IPS-18c (cell line): Measurements from ENCODE around the gene CSHL1.
"Not testable (repeated sequence)": the region's sequence is repeated elsewhere in the genome, so short reads cannot be mapped to it uniquely, and the experiment has no call there.

Experiments
- H3K4me3 ChIP-seq: 2 replicates; pipeline ENCODE4 v1.7.0; 2013; ENCODE audit warnings: low read depth, mild to moderate bottlenecking, low read length, moderate library complexity; ENCODE audit not compliant: insufficient read depth
- H3K9me3 ChIP-seq: one replicate; pipeline ENCODE4 v1.6.1; 2013; ENCODE audit warnings: mild to moderate bottlenecking, low read length, moderate library complexity; ENCODE audit not compliant: control insufficient read depth, insufficient read depth

CSHL1 gene

DNA sequence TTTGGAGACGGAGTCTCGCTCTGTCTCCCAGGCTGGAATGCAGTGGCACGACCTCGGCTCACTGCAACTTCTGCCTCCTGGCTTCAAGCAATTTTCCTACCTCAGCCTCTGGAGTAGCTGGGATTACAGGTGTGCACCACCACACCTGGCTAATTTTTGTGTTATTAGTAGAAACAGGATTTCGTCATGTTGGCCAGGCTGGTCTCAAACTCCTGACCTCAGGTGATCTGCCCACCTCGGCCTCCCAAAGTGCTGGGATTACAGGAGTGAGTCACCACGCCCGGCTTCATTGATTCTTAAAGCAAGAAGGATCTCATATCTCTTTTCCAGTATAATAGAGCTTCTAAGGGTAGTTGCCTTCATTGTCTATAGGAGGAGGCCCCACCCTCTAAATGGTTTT is 6.3 kb downstream of the CSHL1 start:
- not testable (repeated sequence) for H3K4me3 ChIP-seq

DNA sequence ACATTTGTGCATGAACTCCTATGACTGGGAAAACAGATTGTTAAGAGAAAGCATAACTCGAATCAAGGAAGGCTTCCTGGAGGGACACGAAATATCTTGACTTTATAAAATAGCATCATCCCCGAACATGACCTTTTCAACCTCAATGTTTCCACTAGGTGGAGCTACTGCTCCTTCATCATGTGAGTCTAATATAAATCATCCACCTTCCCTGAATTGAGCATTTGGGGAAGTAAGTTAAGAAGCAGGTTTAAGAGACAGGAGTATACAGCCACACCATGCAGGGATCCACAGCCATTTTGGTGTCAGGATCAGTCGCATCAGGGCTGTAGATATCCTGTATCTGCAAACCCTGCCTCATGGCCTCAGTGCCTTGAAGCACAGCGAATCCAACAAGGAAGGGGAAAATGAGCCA is 7.3 kb downstream of the CSHL1 start:
- not testable (repeated sequence) for H3K4me3 ChIP-seq, H3K9me3 ChIP-seq

More for the DNA sequence above, 6.3 kb downstream of the CSHL1 start:
- not testable (repeated sequence) for H3K9me3 ChIP-seq

DNA sequence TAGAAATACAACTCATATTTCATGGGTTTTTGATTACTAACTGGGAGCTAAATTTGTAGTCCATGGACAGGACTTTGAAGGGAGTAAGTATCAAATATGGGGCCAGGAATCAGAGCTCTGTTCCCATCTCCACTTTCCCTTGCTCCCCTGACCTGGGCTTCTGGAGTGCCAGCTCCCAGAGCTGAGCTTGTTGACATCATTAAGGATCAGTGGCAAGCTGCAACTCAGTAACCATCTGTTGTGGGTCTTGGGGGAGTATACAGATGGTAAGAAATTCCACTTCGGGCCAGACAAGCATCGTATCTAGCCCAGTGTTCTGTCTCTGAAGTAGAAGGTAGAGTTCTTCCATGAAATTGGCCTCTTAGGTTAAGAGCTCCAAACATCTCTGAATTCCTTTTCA is 9.1 kb downstream of the CSHL1 start:
- H3K4me3 ChIP-seq, H3K9me3 ChIP-seq: not testable (repeated sequence)

DNA sequence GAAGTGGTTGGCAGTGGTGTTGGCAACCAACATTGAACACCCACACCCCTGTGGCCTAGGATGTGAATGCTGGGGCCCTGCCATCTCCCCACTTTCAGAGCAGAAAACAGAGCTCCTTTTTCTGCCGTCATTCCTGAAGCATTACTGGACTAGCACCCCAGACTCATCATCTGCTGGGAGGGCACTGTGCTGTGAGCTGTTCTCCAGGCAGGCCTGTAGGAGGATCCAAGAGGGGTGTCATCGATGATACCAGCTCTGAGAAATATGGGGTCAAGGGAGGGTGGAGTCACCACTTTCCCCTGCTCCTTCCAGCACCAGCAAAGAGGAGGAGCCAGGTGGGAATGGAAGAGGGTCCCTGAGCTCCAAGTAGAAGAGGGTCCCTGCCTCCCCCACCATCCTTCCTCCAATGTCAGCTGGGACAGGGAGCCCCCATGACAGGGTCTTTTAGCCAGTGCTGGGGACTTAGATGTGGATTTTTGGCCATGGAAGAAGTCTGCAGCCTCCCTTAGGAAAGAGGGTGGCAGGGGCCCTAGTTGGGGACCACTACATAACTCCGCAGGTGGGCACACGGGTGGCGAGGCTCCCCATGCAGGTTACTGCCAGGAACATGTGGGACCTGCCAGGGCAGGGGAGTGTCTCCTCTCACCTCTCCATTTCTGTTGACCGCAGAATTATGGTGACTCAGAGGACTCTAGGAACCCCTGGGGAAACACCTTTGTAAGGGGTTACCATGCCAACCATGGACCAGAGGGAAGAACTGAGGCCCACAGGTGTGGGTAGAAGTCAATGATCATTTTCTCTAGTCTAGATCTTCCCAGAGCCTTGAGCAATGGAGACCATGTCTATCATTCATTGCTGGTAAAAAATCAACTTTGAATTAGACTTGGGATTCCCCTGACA is 11.9 kb downstream of the CSHL1 start:
- H3K9me3 ChIP-seq, H3K4me3 ChIP-seq: not testable (repeated sequence)

DNA sequence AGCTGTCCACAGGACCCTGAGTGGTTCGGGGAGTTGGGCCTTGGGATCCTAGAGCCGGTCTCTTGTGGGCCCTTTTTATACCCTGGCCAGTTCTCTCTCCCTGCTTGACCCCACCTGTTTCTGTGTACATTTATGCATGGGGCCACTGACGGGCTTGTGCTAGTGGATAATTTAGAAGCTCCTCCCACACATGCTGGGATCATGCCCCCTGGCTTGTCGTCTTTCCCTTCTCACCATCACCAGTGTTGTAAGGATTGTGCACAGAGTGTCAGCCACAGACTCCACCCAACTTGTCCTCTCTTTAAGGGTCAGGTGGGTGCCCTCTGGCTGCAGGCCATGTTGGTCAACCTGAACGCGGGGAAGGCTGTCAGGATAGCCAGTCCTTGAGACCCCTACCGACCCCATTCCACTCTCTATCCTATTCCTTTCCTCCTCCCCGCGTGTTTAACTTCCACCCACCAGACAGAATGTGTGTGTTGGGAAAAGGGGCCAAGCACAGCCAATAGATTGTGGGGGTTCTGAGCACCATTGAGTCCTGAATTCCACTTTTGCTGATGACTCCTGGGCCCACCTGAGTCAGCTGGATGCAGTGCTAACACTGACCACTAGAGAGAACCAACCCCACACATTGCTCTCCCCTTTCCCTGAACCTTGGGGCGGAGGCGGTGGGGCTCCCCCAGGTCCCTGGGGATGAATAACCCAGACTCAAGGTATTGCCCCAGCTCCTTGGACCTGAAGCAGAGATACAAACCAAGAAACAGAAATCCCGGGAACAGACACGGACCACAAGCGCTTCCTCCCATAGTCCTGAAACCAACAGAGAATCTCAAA is 14.3 kb downstream of the CSHL1 start, which contains the start of gene CSH1:
Gene CSH1, minus strand, starts transcription at position 51 of the 831 bp plus-strand sequence. CDS start 63 bp downstream, outside the sequence.
- not testable (repeated sequence) for H3K4me3 ChIP-seq, H3K9me3 ChIP-seq

DNA sequence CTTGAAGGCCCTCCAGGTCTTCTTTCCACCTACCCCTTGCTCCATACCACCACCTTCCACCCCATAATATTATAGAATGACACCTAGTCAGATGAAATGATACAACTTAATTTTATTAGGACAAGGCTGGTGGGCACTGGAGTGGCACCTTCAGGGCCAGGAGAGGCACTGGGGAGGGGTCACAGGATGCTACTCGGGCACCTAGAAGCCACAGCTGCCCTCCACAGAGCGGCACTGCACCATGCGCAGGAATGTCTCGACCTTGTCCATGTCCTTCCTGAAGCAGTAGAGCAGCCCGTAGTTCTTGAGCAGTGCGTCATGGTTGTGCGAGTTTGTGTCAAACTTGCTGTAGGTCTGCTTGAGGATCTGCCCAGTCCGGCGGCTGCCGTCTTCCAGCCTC is 16.2 kb downstream of the CSHL1 start:
- H3K9me3 ChIP-seq, H3K4me3 ChIP-seq: not testable (repeated sequence)

DNA sequence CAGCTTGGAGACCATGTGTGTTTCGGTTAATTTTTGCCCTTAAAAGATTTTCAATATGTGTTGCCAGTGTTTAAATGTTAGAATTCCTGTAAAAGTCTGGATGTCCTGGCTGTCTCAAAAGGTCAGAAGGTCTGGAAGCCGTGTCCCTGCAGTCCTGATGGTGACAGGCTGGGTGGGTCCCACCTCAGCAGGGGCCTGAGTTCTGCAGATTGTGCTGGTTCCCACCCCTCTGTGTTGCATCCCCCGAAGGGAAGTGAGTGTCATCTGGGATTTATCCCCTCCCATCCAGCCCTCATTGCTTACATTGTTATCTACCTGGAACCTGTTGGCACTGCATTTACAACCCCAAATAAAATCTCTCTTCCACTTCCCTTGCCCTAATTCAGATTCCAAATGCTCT is 17.0 kb downstream of the CSHL1 start:
- H3K9me3 ChIP-seq, H3K4me3 ChIP-seq: not testable (repeated sequence)

DNA sequence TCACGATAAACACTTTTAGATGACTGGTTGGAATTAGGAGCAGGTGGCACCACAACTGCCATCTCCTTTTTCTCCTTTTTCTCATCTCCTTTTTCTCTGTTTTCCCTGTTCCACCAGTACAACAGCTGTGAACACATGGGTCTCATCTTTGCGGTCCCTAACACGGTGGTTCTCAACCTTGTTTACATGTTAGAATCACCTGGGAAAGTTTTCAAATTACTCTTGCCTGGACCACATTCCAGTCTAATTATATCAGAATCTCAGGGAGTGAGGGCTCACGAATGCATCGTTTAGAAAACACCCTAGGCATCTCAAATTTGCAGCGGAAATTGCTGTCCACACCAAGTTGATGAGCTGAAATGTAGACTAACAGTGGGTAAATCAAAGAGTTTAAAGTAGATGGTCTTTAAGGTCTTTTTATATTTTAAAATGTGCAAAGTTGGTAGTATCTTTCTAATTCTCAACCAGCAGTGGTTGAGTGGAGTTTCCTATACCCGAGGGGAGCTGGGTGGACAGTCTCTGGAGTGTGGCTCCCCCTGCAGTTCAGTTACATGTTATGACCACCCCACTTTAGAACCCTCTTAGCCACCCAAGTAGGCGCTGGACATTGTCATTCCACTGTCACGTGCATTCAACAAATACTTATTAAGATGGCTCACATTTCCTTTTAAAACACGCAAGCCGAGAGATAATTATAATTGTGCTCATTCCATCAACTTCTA is 18.6 kb downstream of the CSHL1 start:
- H3K4me3 ChIP-seq, result not testable (repeated sequence)

DNA sequence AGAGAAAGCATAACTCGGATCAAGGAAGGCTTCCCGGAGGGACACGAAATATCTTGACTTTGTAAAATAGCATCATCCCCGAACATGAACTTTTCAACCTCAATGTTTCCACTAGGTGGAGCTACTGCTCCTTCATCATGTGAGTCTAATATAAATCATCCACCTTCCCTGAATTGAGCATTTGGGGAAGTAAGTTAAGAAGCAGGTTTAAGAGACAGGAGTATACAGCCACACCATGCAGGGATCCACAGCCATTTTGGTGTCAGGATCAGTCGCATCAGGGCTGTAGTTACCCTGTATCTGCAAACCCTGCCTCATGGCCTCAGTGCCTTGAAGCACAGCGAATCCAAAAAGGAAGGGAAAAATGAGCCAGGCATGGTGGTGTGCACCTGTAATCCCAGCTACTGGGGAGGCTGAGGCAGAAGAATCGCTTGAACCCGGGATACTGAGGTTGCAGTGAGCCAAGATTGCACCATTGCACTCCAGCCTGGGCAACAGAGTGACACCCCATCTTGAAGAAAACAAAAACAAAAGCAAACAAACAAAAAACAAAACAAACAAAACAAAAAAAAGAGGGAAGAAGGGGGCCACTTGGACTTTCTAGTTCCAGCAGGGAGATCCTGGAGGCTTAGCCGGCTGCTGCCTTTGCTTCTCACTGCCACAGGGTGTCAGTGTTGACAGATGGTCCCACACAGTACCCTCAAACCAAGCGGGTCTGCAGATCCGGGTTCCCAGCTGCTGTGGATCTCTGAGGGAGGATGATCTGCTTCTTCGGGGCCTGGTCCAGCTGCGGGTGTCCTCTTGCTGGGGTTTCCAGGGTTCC is 21.8 kb downstream of the CSHL1 start:
- H3K9me3 ChIP-seq, H3K4me3 ChIP-seq: not testable (repeated sequence)

More for the DNA sequence above, 18.6 kb downstream of the CSHL1 start:
- not testable (repeated sequence) for H3K9me3 ChIP-seq

DNA sequence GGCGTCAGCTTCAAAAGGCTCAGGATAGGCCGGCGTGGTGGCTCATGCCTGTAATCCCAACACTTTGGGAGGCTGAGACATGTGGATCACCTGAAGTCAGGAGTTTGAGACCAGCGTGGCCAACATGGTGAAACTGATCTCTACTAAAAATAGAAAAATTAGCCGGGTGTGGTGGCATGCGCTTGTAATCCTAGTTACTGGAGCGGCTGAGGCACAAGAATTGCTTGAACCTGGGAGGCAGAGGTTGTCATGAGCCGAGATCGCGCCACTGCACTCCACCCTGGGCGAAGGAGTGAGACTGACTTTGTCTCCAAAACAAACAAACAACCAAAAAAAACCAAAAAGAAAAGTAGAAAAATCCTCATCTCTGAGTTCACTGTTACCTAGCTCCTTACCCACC is 25.9 kb downstream of the CSHL1 start:
- H3K4me3 ChIP-seq, H3K9me3 ChIP-seq: not testable (repeated sequence)

DNA sequence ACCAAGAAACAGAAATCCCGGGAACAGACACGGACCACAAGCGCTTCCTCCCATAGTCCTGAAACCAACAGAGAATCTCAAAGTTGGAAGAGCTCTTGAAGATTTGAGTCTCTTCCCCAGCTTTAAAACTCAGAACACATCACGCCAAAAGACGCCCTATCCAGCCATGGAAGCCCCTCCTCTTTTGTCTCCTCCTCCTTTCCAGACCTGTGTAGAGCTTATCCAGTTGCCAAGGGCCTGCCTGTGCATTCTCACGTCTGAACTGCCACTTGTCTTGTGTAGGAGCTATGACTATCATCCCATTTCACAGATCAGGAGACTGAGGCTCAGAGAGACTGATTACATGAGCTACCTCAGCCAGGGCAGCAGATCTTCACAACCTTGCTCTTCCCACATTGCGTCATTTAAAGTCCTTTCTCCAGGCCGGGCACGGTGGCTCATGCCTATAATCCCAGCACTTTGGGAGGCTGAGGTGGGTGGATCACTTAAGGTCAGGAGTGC is 28.4 kb downstream of the CSHL1 start:
- not testable (repeated sequence) for H3K4me3 ChIP-seq

DNA sequence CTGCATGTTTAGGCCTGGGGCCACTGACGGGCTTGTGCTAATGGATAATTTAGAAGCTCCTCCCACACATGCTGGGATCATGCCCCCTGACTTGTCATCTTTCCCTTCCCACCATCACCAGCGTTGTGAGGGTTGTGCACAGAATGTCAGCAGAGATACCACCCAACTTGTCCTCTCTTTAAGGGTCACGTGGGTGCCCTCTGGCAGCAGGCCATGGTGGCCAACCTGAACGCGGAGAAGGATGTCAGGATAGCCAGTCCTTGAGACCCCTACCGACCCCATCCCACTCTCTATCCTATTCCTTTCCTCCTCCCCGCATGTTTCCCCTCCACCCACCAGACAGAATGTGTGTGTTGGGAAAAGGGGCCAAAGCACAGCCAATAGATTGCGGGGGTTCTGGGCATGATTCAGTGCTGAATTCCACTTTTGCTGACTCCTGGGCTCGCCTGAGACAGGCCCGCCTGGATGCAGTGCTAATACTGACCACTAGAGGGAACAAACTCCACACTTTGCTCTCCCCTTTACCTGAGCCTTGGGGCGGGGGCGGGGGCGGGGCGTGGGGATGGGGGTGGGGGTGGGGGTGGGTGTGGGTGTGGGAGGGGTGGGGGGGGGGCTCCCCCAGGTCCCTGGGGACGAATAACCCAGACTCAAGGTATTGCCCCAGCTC is 29.0 kb downstream of the CSHL1 start, which contains the start of gene GH2:
Gene GH2, minus strand, starts transcription at position 10 of the 667 bp plus-strand sequence. CDS start 143 bp downstream, outside the sequence.
- no peaks in the 10 kb centered on the region for H3K9me3 ChIP-seq
- H3K4me3 ChIP-seq, result no peak within 1 kb of the TSS

More for the DNA sequence above, 28.4 kb downstream of the CSHL1 start:
- not testable (repeated sequence) for H3K9me3 ChIP-seq

DNA sequence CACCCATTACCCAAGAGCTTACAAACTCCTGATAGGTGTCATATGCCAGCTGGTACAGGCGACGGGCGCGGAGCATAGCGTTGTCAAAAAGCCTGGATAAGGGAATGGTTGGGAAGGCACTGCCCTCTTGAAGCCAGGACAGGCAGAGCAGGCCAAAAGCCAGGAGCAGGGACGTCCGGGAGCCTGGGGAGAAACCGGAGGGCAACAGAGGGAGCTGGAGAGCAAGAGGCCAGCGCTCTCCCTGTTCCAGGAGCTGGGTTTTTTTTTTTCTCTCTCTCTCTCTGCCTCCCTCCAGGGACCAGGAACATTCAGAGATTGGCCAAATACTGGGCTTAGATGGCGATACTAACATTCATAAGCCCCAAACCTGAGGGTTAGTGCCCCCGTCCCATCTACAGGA is 29.7 kb downstream of the CSHL1 start:
- not testable (repeated sequence) for H3K4me3 ChIP-seq

DNA sequence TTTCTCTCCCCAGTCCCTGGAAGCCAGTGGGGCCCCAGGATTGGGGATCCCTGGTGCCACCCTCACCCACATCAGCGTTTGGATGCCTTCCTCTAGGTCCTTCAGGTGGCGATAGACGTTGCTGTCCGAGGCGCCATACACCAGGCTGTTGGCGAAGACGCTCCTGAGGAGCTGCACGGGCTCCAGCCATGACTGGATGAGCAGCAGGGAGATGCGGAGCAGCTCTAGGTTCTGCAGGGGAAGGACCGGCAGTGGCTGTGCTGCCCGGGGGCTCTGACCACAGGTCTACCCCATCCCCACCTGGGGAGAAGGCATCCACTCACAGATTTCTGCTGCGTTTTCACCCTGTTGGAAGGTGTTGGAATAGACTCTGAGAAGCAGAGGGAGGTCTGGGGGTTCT is 30.4 kb downstream of the CSHL1 start:
- H3K9me3 ChIP-seq, result no peaks in the 10 kb centered on the region

More for the DNA sequence above, 29.7 kb downstream of the CSHL1 start:
- not testable (repeated sequence) for H3K9me3 ChIP-seq

DNA sequence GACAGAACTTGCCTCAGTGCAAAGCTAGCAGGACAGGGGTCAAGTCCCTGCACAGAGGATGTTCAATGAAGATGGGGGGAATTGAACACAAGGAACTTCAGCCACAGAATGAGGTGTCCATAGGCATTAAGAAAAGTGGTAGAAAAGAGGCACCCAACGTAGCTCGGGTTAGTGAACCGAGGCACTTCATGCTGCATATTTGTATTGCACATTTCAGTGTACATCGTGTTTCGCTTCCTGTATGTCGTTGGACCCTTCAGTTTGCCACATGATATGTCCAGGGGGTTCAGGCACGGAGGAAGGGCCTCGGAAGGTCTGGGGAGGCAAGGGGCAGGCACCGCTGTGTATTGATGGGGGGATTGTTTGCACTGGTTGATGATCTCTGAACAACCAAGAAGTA is 32.6 kb downstream of the CSHL1 start:
- not testable (repeated sequence) for H3K9me3 ChIP-seq, H3K4me3 ChIP-seq

More for the DNA sequence above, 30.4 kb downstream of the CSHL1 start:
- H3K4me3 ChIP-seq, result no peak overlapping the region

DNA sequence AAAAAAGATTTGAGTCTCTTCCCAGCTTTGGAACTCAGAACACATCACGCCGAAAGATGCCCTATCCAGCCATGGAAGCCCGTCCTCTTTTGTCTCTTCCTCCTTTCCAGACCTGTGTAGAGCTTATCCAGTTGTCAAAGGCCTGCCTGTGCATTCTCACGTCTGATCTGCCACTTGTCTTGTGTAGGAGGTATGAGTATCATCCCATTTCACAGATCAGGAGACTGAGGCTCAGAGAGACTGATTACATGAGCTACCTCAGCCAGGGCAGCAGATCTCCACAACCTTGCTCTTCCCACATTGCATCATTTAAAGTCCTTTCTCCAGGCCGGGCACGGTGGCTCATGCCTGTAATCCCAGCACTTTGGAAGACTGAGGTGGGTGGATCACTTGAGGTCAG is 36.4 kb downstream of the CSHL1 start:
- H3K4me3 ChIP-seq, H3K9me3 ChIP-seq: not testable (repeated sequence)
